ENCODE data around the gene ADRA1B. TPM values are rescaled to one million over a fixed set of nuclear protein-coding genes. Genes with fewer than 3 reads are reported as not detected.

ADRA1B gene
- total RNA-seq = not detected

DNA sequence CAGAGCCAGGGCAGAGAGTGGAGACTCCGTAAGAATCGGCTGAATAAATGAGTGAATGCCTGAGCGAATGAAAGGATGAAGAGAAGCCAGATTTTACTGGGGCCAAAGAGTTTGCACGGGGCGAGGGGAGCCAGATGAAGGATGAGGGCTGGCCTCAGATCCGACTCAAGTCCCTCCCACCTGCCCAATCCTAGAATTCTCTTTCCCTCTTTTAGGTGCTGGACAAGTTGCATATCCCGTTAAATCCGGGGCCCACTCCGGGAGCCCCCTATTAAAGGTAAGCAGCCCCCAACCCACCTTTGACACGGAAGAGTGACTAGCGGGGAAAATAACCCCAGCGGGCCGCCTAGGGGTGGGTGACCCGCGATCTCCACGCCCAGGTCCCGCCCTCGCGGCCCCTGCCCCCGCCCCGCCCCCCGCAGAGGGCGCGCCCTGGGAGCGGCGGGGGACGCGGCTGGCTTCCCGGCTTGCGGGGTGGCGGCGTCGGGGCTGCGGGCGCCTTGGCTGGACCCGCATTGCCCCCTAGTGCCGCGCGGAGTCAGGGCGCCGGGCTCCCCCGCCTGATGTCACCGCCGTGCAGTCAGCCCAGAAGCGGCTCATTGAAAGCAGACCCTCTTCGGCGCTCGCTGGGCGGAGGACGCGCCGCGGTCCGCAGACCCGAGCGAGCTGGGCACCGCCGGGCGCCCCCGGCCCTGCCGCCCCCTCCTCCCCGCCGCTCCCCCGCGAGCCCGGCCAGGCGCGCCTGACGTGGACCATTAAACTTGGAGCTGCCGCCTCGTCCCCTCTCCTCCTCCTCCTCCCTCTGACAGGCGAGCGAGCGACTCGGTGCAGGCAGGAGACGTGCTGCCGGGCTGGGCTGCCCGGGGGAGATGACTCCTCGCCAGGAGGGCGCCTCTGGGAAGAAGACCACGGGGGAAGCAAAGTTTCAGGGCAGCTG lies at the start of gene ADRA1B:
Gene ADRA1B (plus strand): TSS at position 579 of the 937 bp plus-strand sequence. CDS start 424 bp downstream, outside the sequence.
- intact Hi-C loops (cut with micrococcal nuclease) = loop anchor here (1.0 to 10.0 kb wide), 6 partner anchors 401 to 761 kb away; no protein-coding TSS in a partner anchor
- H3K36me3 Mint-ChIP-seq (ENCODE audit: low read depth) = no peaks in the 10 kb centered on the region
- CTCF ChIA-PET = interaction anchor here (0.9 to 1.6 kb wide), 6 partner anchors 9 to 472 kb away, joined by 3 to 5 read pairs (median 3); no protein-coding TSS in a partner anchor
- H3K9me3 Mint-ChIP-seq = no peaks in the 10 kb centered on the region
- H3K27me3 Mint-ChIP-seq (ENCODE audit: low read depth) = peaks cover 44% of the 10 kb centered on the region
- H3K27ac Mint-ChIP-seq = no peak within 1 kb of the TSS
- peaks cover 6% of the 10 kb centered on the region for H3K4me1 Mint-ChIP-seq (ENCODE audit: low read depth)
- DNase-seq = peak; percentile 66
- H3K4me3 Mint-ChIP-seq = peak within 1 kb of the TSS; percentile 36

DNA sequence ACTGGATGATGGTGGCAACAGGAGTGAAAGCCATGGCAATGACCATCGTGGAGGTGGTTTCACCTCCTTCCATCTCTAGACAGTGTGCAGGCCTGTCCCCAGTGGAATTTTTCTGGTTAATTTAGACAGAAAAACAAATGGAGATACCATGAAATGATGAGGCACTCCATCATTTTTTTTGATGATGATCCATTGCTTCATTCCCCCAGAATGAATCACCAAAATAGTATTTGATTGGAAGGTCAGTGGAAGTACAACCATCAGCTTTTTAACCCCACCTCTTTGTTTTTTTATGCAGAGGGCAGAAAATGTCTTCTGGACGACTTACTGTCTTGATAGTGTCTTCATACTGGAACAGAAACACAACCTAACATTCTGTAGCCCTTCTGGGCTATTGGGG lies 42.6 kb upstream of the ADRA1B start:
- intact Hi-C loops (cut with micrococcal nuclease) = no loop called here
- CTCF ChIA-PET = no interaction called here
- H3K27ac Mint-ChIP-seq = no peak overlapping the region
- H3K36me3 Mint-ChIP-seq (ENCODE audit: low read depth) = no peaks in the 10 kb centered on the region
- H3K4me1 Mint-ChIP-seq (ENCODE audit: low read depth) = no peaks in the 10 kb centered on the region
- no peak overlapping the region for H3K4me3 Mint-ChIP-seq
- H3K9me3 Mint-ChIP-seq = no peaks in the 10 kb centered on the region
- H3K27me3 Mint-ChIP-seq (ENCODE audit: low read depth) = peaks cover 20% of the 10 kb centered on the region
- DNase-seq = no peak

DNA sequence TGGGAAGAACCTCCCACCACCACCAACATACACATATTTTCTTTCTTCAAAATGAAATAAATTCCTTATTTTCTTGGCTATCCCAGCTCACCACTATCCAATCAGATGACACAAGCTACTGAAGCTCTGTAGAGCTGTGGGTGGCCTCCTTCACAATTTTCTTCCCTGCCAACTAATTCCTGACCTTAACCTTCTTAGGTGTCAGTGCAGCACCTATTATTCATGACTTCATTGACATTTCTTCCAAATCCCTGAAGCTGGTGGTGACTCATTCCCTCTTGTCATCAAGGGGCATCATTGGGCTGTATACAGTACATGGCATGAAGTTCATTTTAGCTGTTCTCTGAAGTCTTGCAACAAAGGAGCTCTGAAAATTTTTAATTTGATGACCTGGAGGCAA lies 42.0 kb upstream of the ADRA1B start:
- Mint-ChIP-seq H3K27ac (no peak overlapping the region), H3K4me3 (no peak overlapping the region), H3K36me3 (ENCODE audit: low read depth) (no peaks in the 10 kb centered on the region), H3K27me3 (ENCODE audit: low read depth) (peaks cover 24% of the 10 kb centered on the region), H3K9me3 (no peaks in the 10 kb centered on the region), H3K4me1 (ENCODE audit: low read depth) (no peaks in the 10 kb centered on the region)
- no peak for DNase-seq
- CTCF ChIA-PET = no interaction called here
- intact Hi-C loops (cut with micrococcal nuclease) = no loop called here

DNA sequence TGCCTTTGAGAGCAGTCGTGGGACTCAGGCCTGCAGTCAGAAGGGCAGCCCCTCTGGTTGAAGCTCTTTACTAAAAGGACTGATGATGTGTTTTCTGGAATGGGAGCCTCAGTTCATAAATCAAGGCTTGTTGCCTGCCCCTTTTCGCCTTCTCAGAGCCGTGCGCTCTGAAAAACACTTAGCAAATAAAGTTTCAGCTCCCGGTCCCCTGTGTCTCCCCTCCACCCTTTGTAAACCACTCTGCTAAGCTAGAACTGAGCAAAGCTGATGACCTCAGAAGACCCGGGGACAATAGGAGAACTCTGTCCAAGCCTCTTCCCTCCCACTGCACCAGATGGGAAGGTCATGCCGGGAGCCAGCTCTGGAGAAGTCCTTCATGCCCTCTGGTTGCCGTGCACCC lies 39.3 kb upstream of the ADRA1B start:
- CTCF ChIA-PET = no interaction called here
- H3K9me3 Mint-ChIP-seq = no peaks in the 10 kb centered on the region
- H3K36me3 Mint-ChIP-seq (ENCODE audit: low read depth) = no peaks in the 10 kb centered on the region
- no peaks in the 10 kb centered on the region for H3K4me1 Mint-ChIP-seq (ENCODE audit: low read depth)
- H3K27ac Mint-ChIP-seq = no peak overlapping the region
- intact Hi-C loops (cut with micrococcal nuclease) = no loop called here
- DNase-seq = no peak
- H3K27me3 Mint-ChIP-seq (ENCODE audit: low read depth) = peaks cover 24% of the 10 kb centered on the region
- no peak overlapping the region for H3K4me3 Mint-ChIP-seq

DNA sequence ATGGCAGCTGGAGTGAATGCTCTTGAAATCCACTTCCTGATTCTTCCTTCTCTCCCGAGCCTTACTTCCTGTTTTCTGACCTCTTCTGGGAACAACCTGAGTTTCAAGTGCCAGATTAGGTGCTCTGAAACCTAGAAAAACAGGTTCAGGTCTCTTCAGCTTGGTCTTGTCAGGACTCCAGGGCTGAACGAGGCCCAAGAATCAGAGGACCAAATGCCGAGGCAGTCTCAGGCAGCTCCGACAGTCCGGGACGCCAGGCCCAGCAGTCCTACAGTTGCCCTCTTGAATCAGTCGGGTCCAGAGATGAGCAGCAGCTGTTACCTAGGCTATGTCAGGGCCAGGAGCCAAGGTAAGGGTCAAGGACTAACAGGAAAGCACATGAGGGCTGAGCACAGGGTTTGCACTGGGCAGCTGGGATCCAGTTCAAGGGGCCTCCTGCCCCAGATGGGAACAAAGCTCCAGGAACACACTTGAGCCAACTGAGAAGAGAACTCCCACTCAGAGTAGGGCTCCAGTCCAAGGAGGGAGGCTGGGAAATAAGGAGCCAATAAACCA lies 38.3 kb upstream of the ADRA1B start:
- intact Hi-C loops (cut with micrococcal nuclease) = no loop called here
- Mint-ChIP-seq H3K36me3 (ENCODE audit: low read depth) (no peaks in the 10 kb centered on the region), H3K4me1 (ENCODE audit: low read depth) (no peaks in the 10 kb centered on the region), H3K9me3 (no peaks in the 10 kb centered on the region), H3K4me3 (no peak overlapping the region), H3K27ac (no peak overlapping the region), H3K27me3 (ENCODE audit: low read depth) (peaks cover 32% of the 10 kb centered on the region)
- CTCF ChIA-PET = interaction anchor here (0.6 kb wide), 1 partner anchor 99 kb away, joined by 3 read pairs; no protein-coding TSS in a partner anchor
- no peak for DNase-seq

DNA sequence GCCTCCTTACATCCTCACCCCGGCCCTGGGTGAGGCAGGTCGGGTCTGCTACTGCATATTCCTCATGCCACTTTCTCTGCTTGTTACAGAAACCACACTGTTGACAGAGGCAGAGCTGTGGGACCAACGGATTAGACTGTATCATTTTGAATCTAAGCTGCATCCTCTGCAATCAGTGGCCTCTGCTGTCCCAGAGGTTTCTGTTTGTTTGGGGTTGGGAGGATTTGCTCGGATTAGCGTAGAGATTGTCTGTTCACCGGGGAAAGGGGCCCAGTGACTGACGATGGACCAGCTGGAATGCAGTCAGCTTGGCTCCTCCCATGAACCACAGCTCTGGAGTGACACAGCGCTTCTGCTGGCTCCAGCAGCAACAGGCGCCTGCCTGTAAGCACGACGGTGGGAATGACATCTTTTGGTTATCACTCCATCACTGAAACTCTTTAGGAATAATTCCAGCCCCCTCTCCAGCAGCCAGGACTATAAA lies 37.3 kb upstream of the ADRA1B start:
- H3K4me1 Mint-ChIP-seq (ENCODE audit: low read depth) = no peaks in the 10 kb centered on the region
- H3K9me3 Mint-ChIP-seq = no peaks in the 10 kb centered on the region
- CTCF ChIA-PET = interaction anchor here (1.0 kb wide), 1 partner anchor 517 kb away, joined by 5 read pairs; no protein-coding TSS in a partner anchor
- H3K27me3 Mint-ChIP-seq (ENCODE audit: low read depth) = peaks cover 27% of the 10 kb centered on the region
- H3K27ac Mint-ChIP-seq = no peak overlapping the region
- no peaks in the 10 kb centered on the region for H3K36me3 Mint-ChIP-seq (ENCODE audit: low read depth)
- H3K4me3 Mint-ChIP-seq = no peak overlapping the region
- intact Hi-C loops (cut with micrococcal nuclease) = no loop called here
- no peak for DNase-seq

DNA sequence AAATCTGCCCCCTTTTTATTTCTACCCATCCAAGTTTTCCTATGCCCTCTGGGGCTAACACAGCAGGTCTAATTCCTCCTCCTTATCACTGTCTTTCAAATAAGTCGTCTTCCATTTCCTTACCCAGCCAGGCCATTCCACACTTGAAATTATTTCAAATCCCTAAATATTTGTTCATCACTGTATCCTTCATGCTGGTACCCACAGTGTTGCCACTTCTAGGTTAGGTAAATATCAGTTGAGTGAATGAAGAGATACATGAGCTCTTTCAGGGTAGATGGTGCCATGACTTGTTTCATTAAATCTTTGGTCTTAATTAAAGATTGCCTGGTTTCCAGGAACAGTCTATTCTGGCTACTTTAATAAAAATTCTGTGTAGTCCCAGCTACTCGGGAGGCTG lies 35.6 kb upstream of the ADRA1B start:
- no peak overlapping the region for H3K4me3 Mint-ChIP-seq
- H3K36me3 Mint-ChIP-seq (ENCODE audit: low read depth) = no peaks in the 10 kb centered on the region

DNA sequence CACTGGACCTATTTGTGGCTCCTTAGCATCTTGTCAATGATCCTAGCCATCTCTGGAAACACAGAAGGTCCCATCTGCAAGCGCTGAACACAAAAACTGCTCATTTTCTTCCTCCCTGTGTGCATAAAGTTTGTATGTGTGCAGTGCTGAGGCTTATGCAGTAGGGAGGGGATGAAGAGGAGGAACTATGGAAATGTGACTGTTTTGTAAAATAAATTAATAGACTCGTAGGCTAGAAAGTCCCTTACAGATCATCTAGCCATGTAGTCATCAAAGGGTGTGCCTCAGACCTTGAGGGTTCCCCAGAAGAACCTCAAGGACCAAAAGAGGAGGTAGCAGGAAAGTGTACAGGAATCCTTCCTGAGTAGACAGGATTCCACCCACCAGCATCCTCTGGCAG lies 34.3 kb upstream of the ADRA1B start:
- H3K4me3 Mint-ChIP-seq = no peak overlapping the region

More for the DNA sequence above, 35.6 kb upstream of the ADRA1B start:
- intact Hi-C loops (cut with micrococcal nuclease) = no loop called here
- CTCF ChIA-PET = no interaction called here
- DNase-seq = no peak
- H3K4me1 Mint-ChIP-seq (ENCODE audit: low read depth) = no peaks in the 10 kb centered on the region
- no peak overlapping the region for H3K27ac Mint-ChIP-seq
- no peaks in the 10 kb centered on the region for H3K9me3 Mint-ChIP-seq
- peaks cover 29% of the 10 kb centered on the region for H3K27me3 Mint-ChIP-seq (ENCODE audit: low read depth)

DNA sequence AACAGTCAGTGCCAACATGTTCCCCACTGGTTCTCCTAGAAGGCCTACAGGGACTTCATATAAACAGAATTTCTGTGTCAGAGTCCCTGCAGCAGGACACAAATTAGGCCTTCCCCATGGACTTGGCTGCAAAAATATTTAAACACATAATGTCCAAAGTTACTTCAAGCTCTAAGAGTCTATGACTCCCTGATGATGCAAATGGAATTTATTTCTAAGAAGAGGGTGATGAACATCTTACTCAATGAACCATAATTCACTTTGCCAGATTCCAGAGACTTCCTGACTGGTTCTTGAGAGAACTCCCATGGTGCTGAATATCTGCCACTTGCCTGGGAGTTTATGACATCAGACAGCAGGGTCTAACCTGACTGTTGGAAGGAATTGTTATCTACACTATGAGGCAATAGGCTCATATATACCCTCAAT lies 32.7 kb upstream of the ADRA1B start:
- intact Hi-C loops (cut with micrococcal nuclease) = no loop called here
- H3K9me3 Mint-ChIP-seq = no peaks in the 10 kb centered on the region
- H3K4me3 Mint-ChIP-seq = no peak overlapping the region
- DNase-seq = no peak
- H3K36me3 Mint-ChIP-seq (ENCODE audit: low read depth) = no peaks in the 10 kb centered on the region
- no peak overlapping the region for H3K27ac Mint-ChIP-seq
- CTCF ChIA-PET = no interaction called here
- peaks cover 28% of the 10 kb centered on the region for H3K27me3 Mint-ChIP-seq (ENCODE audit: low read depth)
- H3K4me1 Mint-ChIP-seq (ENCODE audit: low read depth) = no peaks in the 10 kb centered on the region

More for the DNA sequence above, 34.3 kb upstream of the ADRA1B start:
- DNase-seq = no peak
- no peaks in the 10 kb centered on the region for H3K9me3 Mint-ChIP-seq
- H3K36me3 Mint-ChIP-seq (ENCODE audit: low read depth) = no peaks in the 10 kb centered on the region
- H3K27ac Mint-ChIP-seq = no peak overlapping the region
- CTCF ChIA-PET = interaction anchor here (0.6 kb wide), 1 partner anchor 1629 kb away, joined by 3 read pairs; no protein-coding TSS in a partner anchor
- peaks cover 29% of the 10 kb centered on the region for H3K27me3 Mint-ChIP-seq (ENCODE audit: low read depth)
- H3K4me1 Mint-ChIP-seq (ENCODE audit: low read depth) = no peaks in the 10 kb centered on the region
- intact Hi-C loops (cut with micrococcal nuclease) = no loop called here

DNA sequence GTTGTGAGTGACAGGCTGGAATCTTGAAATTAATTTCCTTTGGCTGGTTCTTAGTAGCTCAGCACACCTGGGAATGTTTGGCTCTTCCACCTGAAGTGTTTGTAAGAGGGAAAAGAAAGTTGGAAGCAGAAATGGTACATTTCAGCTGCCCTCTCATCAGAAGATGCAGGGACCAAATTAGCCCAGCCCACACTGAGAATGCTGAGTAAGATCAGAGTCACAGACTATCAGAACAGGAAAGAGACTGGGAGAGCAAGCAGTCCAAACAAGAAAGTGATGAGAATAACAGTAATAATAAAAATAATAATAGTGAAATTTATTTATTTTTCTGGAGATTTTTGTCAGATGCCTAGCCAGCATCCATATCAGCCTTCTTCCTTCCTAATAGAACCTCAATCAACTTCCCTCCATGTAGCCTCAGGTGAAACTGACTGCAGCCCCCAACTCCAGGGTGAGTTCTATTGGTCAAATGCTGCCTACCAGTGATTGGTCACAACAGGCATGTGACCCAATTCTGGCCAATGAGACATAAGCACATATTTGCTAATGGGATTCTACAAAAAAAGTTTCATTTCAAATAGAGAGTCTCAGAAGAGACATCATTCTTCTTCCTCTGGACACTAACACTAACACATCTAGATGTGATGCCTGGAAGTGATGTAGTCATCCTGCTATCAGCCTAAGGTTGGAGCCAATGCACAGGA lies 31.2 kb upstream of the ADRA1B start:
- intact Hi-C loops (cut with micrococcal nuclease) = no loop called here
- CTCF ChIA-PET = no interaction called here
- Mint-ChIP-seq H3K27ac (no peak overlapping the region), H3K4me3 (no peak overlapping the region), H3K27me3 (ENCODE audit: low read depth) (peaks cover 19% of the 10 kb centered on the region), H3K4me1 (ENCODE audit: low read depth) (no peaks in the 10 kb centered on the region), H3K9me3 (no peaks in the 10 kb centered on the region), H3K36me3 (ENCODE audit: low read depth) (no peaks in the 10 kb centered on the region)
- no peak for DNase-seq

DNA sequence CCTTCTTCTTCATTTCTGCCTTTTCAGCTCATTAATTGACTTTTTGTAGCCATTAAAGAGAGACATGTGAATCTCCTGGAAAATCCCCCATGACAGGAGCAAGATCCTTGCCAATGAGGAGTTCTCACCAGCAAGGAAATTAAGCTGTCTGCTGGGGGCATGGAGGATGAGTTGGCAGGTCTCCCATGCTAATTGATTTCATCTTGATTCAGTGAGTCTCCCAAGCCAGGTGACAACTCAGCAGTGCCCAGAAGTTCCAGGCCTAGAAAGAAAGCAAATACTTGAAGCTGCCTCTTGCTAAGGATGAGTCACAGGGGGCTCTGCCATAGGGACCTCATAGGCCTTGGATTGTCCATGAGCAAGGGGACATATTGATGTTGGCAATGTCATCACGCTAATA lies 30.0 kb upstream of the ADRA1B start:
- no peak for DNase-seq
- intact Hi-C loops (cut with micrococcal nuclease) = no loop called here
- Mint-ChIP-seq H3K36me3 (ENCODE audit: low read depth) (no peaks in the 10 kb centered on the region), H3K27ac (no peak overlapping the region), H3K4me1 (ENCODE audit: low read depth) (no peaks in the 10 kb centered on the region), H3K4me3 (no peak overlapping the region), H3K9me3 (no peaks in the 10 kb centered on the region), H3K27me3 (ENCODE audit: low read depth) (peaks cover 12% of the 10 kb centered on the region)
- CTCF ChIA-PET = interaction anchor here (1.4 kb wide), 1 partner anchor 101 kb away, joined by 4 read pairs; no protein-coding TSS in a partner anchor

DNA sequence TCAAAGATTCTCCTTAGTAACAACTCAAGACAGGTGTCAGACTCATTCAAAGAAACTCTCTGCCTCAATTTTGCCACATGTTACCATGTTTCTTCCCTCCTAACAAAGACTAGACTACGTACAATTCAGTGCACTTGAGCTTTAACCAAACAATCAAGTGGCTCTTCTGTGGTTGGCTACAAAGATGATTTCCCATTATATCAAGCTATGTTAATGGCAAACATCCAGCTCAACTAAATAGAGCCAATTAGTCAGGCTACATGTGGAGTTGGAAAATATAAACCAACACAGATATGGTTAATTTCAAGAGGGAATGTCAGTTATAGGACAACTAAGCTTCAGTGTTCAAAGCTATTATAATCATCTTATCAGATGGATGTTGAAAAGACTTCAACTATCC lies 29.2 kb upstream of the ADRA1B start:
- Mint-ChIP-seq H3K27me3 (ENCODE audit: low read depth) (peaks cover 9% of the 10 kb centered on the region), H3K4me1 (ENCODE audit: low read depth) (no peaks in the 10 kb centered on the region), H3K9me3 (no peaks in the 10 kb centered on the region), H3K4me3 (no peak overlapping the region), H3K36me3 (ENCODE audit: low read depth) (no peaks in the 10 kb centered on the region), H3K27ac (no peak overlapping the region)
- intact Hi-C loops (cut with micrococcal nuclease) = no loop called here
- DNase-seq = no peak
- CTCF ChIA-PET = interaction anchor here (1.4 kb wide), 1 partner anchor 101 kb away, joined by 4 read pairs; no protein-coding TSS in a partner anchor
